H54 (cell line): ENCODE data around the gene HAUS8.
"Not testable (repeated sequence)": the region's sequence is repeated elsewhere in the genome, so short reads cannot be mapped to it uniquely, and the experiment has no call there.

Experiments
- DNase-seq: peaks from one replicate; pipeline ENCODE4 v3.0.0; 2011; ENCODE audit warnings: low spot score, mixed read lengths; ENCODE audit not compliant: insufficient read length
- FAIRE-seq: peaks from 3 replicates; lab custom pipeline; 2011; peaks lifted over from hg19 to GRCh38; lab: Jason Lieb, UNC
- POLR2A ChIP-seq: IDR thresholded peaks from 2 replicates; pipeline ENCODE4 v1.6.1; 2011; ENCODE audit warnings: low read depth, mild to moderate bottlenecking, low read length

Gene HAUS8

DNA sequence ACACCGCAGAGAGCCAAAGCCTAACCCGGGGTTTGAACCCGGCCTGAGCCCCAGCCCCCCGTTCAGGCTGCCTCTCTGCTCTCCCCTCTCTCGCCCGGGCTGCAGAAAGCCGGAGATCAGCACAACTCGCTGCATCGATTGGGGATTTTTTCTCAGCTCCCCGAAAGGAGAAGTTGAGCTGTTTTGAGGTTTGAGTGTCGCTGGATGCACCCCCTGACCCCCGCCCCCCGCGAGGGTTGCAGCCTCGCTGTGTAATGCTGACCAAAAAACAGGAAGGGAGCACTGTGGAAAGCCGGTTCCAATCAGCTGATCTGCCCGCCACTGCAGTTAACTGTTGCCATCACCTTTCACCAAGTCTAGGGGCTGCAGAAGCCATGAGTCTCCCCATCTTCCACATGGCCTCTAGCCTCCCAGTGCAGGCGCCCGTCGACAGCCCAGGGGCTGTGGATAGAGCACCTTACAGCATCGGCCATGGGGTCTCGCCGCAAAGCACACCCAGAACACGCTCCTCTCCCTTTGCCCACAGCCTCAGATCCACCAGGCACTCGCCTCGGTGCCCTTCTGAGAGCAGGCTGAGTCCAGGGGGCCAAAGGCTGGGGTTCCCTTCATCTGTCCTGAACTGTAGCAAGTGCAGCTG is 34.8 kb upstream of the HAUS8 start:
- TF ChIP-seq POLR2A = no peak
- DNase-seq = no peak
- FAIRE-seq = no peak

DNA sequence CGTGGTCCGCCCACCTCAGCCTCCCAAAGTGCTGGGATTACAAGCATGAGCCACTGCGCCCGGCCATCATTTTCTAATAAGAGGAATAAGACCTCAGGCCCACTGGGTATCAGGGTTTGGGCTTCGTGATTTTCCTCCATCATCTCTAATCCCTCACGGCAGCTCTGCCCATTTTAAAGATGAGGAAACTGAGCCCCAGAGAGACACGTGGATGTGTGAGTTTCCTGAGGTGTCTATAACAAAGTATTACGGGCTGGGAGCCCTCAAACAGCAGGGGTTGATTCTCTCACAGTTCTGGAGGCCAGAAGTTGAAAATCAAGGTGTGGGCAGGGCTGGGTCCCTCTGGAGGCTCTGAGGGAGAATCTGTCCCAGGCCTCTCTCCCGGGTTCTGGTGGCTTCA is 34.0 kb upstream of the HAUS8 start:
- FAIRE-seq (no peak), DNase-seq (no peak)
- no peak for TF ChIP-seq POLR2A

DNA sequence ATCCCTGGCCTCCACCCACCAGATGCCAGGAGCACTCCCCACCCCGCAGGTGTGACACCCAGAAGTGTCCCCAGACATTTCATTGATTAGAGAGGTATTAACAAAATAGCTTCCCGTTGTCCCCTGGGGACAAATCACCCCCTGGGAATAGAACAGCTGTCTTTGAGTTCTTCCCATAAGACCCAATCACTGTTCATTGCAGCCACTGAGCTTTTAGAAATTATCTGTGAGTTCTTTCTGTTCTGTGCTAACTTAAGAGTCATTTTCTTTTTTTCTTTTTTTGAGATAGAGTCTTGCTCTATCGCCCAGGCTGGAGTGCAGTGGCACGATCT is 33.2 kb upstream of the HAUS8 start:
- DNase-seq (no peak), FAIRE-seq (no peak)
- TF ChIP-seq POLR2A = no peak

DNA sequence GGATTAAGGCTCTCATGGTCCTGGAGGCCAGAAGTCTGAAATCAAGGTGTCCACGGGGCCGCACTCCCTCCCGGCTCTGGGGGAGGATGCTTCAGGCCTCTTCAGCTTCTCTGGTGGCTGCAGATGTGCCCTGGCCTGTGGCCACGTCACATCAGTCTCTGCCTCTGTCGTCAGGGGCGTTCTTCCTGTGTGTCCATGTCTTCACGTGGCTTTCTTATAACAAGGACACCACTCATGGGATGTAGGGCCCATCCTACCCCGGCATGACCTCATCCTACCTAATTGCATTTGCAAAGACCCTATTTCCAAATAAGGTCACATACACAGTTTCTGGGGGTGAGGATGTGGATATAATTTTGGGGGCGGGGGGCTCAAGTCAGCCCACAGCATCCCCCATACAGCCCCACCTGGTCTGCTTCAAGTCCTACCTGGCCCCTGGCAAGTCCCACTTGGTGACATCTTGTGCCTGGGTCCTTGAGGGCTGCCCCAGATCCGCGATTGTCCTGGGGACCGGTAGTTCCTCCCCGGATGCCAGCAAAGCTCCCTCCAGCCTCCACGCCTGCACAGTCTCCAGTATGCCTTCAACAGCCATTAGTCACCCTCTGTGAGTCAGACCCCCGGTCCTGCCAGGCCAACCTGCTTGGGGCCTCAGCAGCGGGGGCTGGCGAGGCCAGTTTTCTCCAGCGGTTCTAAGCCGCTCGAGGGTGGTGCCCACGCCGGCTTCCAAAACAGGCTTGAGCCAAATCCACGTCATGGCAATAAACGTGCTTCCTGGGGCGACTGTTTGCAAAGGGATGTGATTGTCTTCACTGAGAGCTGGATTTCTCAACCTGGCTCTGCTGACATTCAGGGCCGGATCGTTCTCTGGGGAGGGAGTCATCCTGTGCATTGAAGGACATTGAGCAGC is 32.5 kb upstream of the HAUS8 start:
- no peak for TF ChIP-seq POLR2A
- peak; percentile 78 for FAIRE-seq
- DNase-seq = peak; percentile 99

DNA sequence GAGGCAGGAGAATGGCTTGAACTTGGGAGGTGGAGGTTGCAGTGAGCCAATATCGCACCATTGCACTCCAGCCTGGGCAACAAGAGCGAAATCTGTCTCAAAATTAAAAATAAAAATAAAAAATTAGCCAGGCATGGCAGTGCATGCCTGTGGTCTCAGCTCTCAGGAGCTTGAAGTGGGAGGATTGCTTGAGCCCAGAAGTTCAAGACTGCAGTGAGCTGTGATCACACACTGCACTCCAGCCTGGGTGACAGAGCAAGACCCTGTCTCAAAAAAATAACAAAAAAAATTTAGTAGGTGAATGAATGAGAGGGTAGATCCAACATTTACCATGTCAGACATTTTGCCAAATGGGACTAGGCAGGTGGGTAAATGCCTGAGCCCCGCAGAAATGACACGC is 31.7 kb upstream of the HAUS8 start:
- FAIRE-seq = not testable (repeated sequence)

DNA sequence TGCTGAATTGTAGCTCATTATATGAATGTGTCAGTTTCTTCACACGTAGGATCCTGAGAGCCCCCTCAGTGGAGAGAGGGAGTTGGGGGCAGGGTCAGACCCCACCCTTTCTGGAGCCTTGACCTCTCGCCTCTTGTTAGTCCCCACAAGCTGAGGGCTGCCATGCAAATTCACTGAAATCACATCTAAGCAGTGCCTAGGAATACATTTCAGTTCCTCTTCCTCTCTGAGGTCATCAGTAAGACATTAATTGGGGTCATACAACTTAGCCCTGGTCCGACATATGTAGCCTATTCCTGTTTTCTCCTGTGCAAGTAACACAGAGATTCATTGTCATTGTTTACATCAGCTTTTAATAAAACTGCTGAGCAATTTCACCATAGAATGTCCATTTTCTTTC is 30.3 kb upstream of the HAUS8 start:
- no peak for TF ChIP-seq POLR2A
- FAIRE-seq (no peak), DNase-seq (no peak)

More for the DNA sequence above, 31.7 kb upstream of the HAUS8 start:
- DNase-seq = not testable (repeated sequence)

DNA sequence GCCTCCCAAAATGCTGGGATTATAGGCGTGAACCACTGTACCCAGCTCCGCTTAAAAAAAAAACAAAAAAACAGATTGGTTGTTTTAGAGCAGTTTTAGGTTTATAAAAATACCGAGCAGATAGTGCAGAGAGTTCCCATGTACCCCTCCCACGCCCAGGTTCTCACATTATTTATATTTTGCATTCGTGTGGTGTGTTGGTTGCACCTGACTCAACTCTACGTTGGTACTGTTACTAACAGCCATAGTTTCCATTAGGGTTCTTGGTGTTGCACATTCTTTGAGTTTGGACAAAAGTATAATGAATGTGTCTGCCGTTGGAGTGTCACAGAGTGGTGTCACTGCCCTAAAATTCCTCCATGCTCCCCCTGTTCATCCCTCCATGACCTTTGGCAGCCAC is 29.4 kb upstream of the HAUS8 start:
- no peak for DNase-seq
- no peak for FAIRE-seq

DNA sequence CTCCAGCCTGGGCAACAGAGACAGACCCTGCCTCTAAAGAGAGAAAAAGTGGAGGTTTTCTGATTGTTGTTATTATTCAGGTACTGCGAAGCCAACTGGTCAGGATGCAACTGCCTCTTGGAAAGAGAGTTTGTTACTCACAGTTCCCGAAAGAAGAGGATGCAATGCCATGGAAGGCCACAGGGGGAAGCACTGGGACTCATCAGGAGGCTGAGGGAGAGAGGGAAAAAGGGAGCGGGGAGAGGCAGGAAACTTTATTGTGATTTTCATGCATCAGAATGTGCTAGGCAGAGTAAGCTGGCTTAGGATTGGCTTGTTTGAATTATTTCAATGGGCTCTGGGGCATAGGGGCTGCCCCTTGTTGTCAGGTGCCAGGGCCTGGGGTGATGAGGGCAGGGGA is 27.9 kb upstream of the HAUS8 start:
- FAIRE-seq (no peak), DNase-seq (peak; percentile 43)
- no peak for TF ChIP-seq POLR2A

More for the DNA sequence above, 29.4 kb upstream of the HAUS8 start:
- no peak for TF ChIP-seq POLR2A

DNA sequence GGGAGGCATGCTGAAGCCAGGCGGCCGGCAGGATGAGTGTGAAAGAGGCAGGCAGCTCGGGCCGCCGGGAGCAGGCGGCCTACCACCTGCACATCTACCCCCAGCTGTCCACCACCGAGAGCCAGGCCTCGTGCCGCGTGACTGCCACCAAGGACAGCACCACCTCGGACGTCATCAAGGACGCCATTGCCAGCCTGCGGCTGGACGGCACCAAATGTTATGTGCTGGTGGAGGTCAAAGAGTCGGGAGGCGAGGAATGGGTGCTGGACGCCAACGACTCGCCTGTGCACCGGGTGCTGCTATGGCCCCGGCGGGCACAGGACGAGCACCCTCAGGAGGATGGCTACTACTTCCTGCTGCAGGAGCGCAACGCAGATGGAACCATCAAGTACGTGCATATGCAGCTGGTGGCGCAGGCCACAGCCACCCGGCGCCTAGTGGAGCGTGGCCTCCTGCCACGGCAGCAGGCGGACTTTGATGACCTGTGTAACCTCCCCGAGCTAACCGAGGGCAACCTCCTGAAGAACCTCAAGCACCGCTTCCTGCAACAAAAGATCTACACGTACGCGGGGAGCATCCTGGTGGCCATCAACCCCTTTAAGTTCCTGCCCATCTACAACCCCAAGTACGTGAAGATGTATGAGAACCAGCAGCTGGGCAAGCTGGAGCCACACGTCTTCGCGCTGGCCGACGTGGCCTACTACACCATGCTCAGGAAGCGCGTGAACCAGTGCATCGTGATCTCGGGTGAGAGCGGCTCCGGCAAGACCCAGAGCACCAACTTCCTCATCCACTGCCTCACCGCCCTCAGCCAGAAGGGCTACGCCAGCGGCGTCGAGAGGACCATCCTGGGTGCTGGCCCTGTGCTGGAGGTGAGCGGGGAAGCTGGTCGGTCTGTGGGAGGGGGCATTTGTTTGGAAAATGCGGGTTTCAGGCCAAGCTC is 26.7 kb upstream of the HAUS8 start:
- DNase-seq (no peak), FAIRE-seq (no peak)
- no peak for TF ChIP-seq POLR2A

DNA sequence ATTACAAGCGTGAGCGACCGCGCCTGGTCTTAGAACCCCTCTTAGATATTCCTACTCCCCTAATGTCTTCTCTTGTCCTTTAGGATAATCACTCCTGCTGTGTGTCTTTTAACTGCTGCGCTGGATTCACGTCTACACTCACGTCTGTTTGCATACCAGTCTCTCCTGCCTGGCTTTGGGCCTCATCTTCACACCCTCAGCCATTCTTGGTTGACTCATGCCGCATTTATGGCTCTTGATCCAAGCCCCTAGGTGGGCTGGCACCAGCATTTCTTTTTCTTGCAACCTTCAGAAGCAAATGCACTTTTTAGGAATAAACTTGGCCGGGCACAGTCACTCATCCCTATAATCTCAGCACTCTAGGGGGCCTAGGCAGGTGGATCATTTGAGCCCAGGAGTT is 23.1 kb upstream of the HAUS8 start:
- DNase-seq (no peak), FAIRE-seq (no peak)
- TF ChIP-seq POLR2A = no peak

DNA sequence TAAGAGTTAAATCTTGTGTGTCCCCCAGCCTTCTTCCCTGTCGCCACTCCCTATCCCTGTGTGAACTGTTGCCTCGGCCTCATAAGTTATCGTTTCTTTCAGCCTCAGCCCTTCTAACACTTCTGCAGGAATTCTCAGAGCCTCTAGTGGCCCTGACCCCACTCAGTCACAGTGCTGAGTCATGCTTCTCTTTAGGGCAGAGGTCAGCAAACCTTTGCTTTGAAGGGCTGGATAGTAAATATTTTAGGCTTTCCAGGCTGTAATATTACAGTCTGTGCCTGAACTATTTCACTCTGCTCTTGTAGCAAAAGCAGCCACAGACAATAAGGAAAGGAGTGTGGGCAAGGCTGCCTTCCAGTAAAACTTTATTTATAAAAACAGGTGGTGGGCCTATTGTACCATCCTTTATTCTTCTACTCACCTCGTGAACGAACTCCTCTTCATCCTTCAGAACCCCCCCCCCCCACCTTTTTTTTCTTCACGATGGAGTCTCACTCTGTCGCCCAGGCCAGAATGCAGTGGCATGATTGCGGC is 22.4 kb upstream of the HAUS8 start:
- no peak for TF ChIP-seq POLR2A
- FAIRE-seq (peak; percentile 15), DNase-seq (peak; percentile 57)

DNA sequence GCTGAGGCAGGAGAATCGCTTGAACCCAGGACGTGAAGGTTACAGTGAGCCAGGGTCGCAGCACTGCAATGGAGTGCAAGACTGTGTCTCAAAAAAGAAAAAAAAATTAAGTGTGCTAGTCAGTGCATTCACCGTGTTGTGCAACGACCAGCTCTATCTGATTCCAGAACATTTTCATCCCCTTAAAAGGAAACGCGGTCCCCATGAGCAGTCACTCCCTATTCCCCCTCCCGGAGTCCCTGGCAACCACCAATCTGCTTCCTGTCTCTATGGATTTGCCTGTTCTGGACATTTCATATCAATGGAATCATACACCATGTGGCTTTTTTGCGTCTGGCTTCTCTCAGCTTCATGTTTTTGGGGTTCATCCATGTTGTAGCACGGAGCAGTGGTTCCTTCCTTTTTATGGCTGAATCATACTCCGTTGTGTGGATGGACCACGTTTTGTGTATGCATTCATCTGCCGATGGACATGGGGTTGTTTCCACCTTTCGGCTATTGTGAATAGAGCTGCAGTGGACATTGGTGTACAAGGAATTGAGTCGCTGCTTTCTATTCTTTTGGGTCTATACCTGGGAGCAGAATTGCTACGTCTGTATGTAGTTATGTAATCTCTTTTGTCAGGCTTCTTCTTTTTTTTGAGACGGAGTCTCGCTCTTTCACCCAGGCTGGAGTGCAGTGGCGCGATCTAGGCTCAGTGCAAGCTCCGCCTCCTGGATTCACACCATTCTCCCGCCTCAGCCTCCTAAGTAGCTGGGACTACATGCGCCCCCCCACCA is 20.1 kb upstream of the HAUS8 start:
- no peak for DNase-seq
- TF ChIP-seq POLR2A = no peak
- FAIRE-seq = no peak

DNA sequence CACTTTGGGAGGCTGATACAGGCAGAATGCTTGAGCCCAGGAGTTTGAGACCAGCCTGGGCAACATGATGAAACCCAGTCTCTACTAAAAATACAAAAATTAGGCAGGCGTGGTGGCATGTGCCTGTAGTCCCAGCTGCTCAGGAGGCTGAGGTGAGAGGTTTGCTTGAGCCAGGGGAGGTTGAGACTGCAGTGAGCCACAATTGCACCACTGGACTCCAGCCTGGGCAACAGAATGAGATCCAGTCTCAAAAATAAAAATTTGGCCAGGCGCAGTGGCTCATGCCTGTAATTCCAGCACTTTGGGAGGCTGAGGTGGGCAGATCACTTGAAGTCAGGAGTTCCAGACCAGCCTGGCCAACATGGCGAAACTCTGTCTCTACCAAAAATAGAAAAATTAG is 19.4 kb upstream of the HAUS8 start:
- FAIRE-seq, DNase-seq: not testable (repeated sequence)
